Measurements from ENCODE around the gene STAP1.

DNA sequence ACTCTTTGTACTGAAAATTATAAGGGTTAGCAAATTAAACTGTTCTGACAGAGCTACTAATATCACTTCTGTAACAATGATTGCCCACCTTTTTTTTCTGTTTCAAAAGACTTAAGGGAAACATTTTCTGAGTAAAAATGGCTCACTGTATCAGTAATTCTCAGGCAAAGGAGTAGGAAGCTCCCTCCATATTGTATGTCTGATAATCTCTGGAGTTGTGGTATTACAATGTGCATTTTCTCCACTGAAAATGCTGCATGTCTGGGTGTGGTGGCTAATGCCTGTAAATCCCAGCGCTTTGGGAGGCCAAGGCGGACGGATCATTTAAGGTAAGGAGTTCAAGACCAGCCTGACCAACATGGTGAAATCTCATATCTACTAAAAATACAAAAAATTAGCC, 4.4 kb upstream of the STAP1 start:
- TF ChIP-seq, protein P1, sequence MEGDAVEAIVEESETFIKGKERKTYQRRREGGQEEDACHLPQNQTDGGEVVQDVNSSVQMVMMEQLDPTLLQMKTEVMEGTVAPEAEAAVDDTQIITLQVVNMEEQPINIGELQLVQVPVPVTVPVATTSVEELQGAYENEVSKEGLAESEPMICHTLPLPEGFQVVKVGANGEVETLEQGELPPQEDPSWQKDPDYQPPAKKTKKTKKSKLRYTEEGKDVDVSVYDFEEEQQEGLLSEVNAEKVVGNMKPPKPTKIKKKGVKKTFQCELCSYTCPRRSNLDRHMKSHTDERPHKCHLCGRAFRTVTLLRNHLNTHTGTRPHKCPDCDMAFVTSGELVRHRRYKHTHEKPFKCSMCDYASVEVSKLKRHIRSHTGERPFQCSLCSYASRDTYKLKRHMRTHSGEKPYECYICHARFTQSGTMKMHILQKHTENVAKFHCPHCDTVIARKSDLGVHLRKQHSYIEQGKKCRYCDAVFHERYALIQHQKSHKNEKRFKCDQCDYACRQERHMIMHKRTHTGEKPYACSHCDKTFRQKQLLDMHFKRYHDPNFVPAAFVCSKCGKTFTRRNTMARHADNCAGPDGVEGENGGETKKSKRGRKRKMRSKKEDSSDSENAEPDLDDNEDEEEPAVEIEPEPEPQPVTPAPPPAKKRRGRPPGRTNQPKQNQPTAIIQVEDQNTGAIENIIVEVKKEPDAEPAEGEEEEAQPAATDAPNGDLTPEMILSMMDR (IDR thresholded peaks at IDR 0.05) = no peak
- no peak for TF ChIP-seq EP300 (IDR thresholded peaks at IDR 0.05)

Data from upper lobe of left lung (tissue), 4 donors.